Activated CD8-positive, alpha-beta T cell treated with anti-CD3 and anti-CD28 coated beads for 36 hours (primary cell): Measurements from ENCODE around the gene DNAJC4. TPM values are rescaled to one million over a fixed set of nuclear protein-coding genes. Genes with fewer than 3 reads are reported as not detected.
A peak's percentile ranks its signal among the peaks of the same experiment; 100 is the strongest.

Source experiments
- ATAC-seq: fragments of 200-7000 bp; cut with Tn5 transposase; one replicate; pipeline ENCODE4 v1.10.0; 2021; ENCODE audit warnings: mild to moderate bottlenecking, moderate library complexity
- CTCF ChIA-PET: fragments of 350-600 bp; sonication (Branson Sonifier 250); formaldehyde crosslinking; loops from one replicate; lab custom pipeline; 2021; ENCODE audit warnings: antibody characterized with exemption; lab: Charles Lee
- POLR2A ChIA-PET: fragments of 350-600 bp; sonication (Branson Sonifier 250); formaldehyde crosslinking; loops from one replicate; lab custom pipeline; 2021; ENCODE audit warnings: antibody characterized with exemption; lab: Charles Lee
- DNase-seq: peaks from one replicate; pipeline ENCODE4 v3.0.0-alpha.2; 2020
- H3K27ac Mint-ChIP-seq: one replicate; pipeline ENCODE4 v1.8.0; 2021; ENCODE audit warnings: mild to moderate bottlenecking, mixed read lengths
- H3K27me3 Mint-ChIP-seq: one replicate; pipeline ENCODE4 v1.8.0; 2021; ENCODE audit warnings: mixed read lengths
- H3K36me3 Mint-ChIP-seq: one replicate; pipeline ENCODE4 v1.8.0; 2021; ENCODE audit warnings: low read depth, mixed read lengths
- H3K4me1 Mint-ChIP-seq: one replicate; pipeline ENCODE4 v1.8.0; 2021; ENCODE audit warnings: low read depth, mixed read lengths
- H3K4me3 Mint-ChIP-seq: one replicate; pipeline ENCODE4 v1.8.0; 2021; ENCODE audit warnings: mild to moderate bottlenecking, moderate library complexity, mixed read lengths
- H3K9me3 Mint-ChIP-seq: one replicate; pipeline ENCODE4 v1.8.0; 2021; ENCODE audit warnings: mixed read lengths
- intact Hi-C: fragments of 100-400 bp; cut with micrococcal nuclease; formaldehyde crosslinking; loops from one replicate; pipeline ENCODE4 v1.10.0; 2022
- total RNA-seq, 2 experiments: library from RNA; stranded (reverse); gene quantifications; one replicate each; pipeline ENCODE4 v1.2.3, GENCODE V29; 2021
- TF ChIP-seq, protein P1 (sequence below): fragments of 200-600 bp; IDR thresholded peaks from one replicate; pipeline ENCODE4 v1.8.0; 2022; ENCODE audit warnings: antibody characterized with exemption, mild to moderate bottlenecking

The DNAJC4 gene
- total RNA-seq, 2 experiments from 2014 or later: 25.8 to 26.1 TPM

DNA sequence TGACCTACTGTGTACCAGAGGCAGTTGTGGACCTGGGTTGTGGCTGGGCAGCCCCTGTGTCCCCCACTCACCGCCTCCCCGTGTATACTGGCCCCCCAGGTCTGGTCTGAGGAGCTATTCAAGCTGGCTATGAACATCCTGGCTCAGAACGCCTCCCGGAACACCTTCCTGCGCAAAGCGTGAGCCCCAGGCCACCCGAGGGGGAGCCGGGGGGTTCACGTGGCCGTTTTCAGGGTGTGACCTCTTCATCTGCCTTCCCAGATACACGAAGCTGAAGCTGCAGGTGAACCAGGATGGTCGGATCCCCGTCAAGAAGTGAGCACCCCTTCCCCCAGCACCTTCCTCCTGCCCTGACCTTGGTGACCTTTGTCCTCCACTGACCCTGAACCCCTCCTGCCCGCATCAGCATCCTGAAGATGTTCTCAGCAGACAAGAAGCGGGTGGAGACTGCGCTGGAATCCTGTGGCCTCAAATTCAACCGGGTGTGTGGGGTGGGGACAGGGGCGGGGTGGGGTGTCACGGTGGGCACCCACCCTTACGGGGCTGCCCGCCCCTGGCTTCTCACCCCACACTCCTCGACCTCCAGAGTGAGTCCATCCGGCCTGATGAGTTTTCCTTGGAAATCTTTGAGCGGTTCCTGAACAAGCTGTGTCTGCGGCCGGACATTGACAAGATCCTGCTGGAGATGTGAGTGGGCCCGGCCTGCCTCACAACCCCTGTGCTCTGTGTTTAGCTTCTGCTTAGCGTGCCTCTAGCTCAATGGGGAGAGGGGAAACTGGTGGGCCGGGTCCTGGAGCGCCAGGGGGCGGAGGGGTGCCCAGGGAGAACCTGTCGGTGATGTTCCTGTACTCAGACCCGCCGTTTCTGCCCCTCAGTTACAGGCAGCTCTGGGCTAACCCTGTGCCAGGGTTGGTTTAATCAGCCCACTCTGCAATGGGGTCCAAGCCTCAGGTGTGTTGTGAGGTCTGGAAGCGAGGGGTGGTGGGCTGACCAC lies 25.1 kb downstream of the DNAJC4 start:
- ChIA-PET CTCF (interaction anchor here (1.0 to 1.2 kb wide), 2 partner anchors 10 to 49 kb away, joined by 3 read pairs; partner anchors contain the start of gene ESRRA), POLR2A (interaction anchor here (0.7 to 3.1 kb wide), 4 partner anchors 9 to 45 kb away, joined by 3 to 11 read pairs (median 4); partner anchors contain the start of gene PPP1R14B)
- TF ChIP-seq, protein P1, sequence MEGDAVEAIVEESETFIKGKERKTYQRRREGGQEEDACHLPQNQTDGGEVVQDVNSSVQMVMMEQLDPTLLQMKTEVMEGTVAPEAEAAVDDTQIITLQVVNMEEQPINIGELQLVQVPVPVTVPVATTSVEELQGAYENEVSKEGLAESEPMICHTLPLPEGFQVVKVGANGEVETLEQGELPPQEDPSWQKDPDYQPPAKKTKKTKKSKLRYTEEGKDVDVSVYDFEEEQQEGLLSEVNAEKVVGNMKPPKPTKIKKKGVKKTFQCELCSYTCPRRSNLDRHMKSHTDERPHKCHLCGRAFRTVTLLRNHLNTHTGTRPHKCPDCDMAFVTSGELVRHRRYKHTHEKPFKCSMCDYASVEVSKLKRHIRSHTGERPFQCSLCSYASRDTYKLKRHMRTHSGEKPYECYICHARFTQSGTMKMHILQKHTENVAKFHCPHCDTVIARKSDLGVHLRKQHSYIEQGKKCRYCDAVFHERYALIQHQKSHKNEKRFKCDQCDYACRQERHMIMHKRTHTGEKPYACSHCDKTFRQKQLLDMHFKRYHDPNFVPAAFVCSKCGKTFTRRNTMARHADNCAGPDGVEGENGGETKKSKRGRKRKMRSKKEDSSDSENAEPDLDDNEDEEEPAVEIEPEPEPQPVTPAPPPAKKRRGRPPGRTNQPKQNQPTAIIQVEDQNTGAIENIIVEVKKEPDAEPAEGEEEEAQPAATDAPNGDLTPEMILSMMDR: no peak
- H3K4me3 Mint-ChIP-seq: no peak overlapping the region
- no peaks in the 10 kb centered on the region for H3K9me3 Mint-ChIP-seq
- no peak for ATAC-seq
- no peak for DNase-seq
- no peaks in the 10 kb centered on the region for H3K27me3 Mint-ChIP-seq
- H3K36me3 Mint-ChIP-seq: peaks cover 12% of the 10 kb centered on the region
- intact Hi-C loops: no loop called here
- no peak overlapping the region for H3K27ac Mint-ChIP-seq
- H3K4me1 Mint-ChIP-seq: peaks cover 21% of the 10 kb centered on the region

DNA sequence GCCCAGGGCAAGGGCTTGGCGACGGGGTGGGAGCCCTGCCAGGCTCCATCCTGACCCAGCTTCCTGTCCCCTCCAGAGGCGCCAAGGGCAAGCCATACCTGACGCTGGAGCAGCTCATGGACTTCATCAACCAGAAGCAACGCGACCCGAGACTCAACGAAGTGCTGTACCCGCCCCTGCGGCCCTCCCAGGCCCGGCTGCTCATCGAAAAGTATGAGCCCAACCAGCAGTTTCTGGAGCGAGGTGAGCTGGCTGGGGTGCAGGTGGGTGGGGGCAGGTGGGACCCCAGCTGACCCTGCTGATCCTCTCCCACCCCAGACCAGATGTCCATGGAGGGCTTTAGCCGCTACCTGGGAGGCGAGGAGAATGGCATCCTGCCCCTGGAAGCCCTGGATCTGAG lies 26.0 kb downstream of the DNAJC4 start:
- Mint-ChIP-seq H3K36me3 (peaks cover 12% of the 10 kb centered on the region), H3K9me3 (no peaks in the 10 kb centered on the region), H3K4me1 (peaks cover 18% of the 10 kb centered on the region), H3K27ac (no peak overlapping the region), H3K27me3 (no peaks in the 10 kb centered on the region), H3K4me3 (no peak overlapping the region)
- ATAC-seq: no peak
- no peak for DNase-seq
- CTCF ChIA-PET: interaction anchor here (1.0 to 1.2 kb wide), 2 partner anchors 11 to 49 kb away, joined by 3 read pairs; partner anchors contain the start of gene ESRRA
- intact Hi-C loops: no loop called here
- POLR2A ChIA-PET: interaction anchor here (1.1 to 3.1 kb wide), 3 partner anchors 12 to 49 kb away, joined by 3 to 11 read pairs (median 3); partner anchors contain the start of gene FERMT3
- TF ChIP-seq, protein P1: no peak

DNA sequence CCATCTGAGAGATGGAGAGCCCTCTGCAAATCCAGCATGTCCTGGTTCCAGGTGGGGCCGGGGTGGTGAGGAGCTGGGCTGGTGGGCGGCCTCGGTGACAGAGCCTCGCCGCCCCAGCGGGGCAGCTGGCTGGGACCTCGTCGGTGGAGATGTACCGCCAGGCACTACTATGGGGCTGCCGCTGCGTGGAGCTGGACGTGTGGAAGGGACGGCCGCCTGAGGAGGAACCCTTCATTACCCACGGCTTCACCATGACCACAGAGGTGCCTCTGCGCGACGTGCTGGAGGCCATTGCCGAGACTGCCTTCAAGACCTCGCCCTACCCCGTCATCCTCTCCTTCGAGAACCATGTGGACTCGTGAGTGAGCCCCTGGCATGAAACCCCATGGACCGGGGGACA lies 28.0 kb downstream of the DNAJC4 start:
- TF ChIP-seq, protein P1: no peak
- no peaks in the 10 kb centered on the region for H3K27me3 Mint-ChIP-seq
- H3K27ac Mint-ChIP-seq: no peak overlapping the region
- H3K4me3 Mint-ChIP-seq: no peak overlapping the region
- POLR2A ChIA-PET: interaction anchor here (1.7 to 2.7 kb wide), 2 partner anchors 10 to 13 kb away, joined by 6 to 14 read pairs; no protein-coding TSS in a partner anchor
- DNase-seq (no peak), ATAC-seq (no peak)
- intact Hi-C loops: no loop called here
- no peaks in the 10 kb centered on the region for H3K9me3 Mint-ChIP-seq
- CTCF ChIA-PET: interaction anchor here (1.6 kb wide), 1 partner anchor 26 kb away, joined by 3 read pairs; the partner anchor contains the start of gene BAD
- peaks cover 12% of the 10 kb centered on the region for H3K4me1 Mint-ChIP-seq
- peaks cover 14% of the 10 kb centered on the region for H3K36me3 Mint-ChIP-seq

DNA sequence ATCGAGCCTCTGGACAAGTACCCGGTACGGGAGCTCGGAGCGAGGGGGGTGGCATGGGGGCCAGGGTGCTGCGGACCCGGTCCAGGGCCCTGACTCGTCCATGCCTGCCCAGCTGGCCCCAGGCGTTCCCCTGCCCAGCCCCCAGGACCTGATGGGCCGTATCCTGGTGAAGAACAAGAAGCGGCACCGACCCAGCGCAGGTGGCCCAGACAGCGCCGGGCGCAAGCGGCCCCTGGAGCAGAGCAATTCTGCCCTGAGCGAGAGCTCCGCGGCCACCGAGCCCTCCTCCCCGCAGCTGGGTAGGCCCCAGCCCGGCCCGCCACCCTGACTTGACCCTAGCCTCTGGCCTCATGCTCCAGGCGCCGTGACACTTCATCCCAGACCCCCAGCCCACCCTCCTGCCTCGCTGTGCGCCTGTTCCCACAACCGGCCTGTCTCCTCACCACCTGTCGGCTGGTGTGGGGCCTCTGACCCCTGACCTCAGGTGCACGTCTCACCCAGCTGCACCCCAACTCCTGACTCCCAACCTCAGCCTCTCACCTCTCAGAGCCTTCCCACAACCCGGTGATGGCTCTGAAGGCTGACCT lies 28.7 kb downstream of the DNAJC4 start:
- TF ChIP-seq, protein P1: no peak
- H3K9me3 Mint-ChIP-seq: no peaks in the 10 kb centered on the region
- H3K27me3 Mint-ChIP-seq: no peaks in the 10 kb centered on the region
- ChIA-PET POLR2A (interaction anchor here (0.6 to 2.7 kb wide), 3 partner anchors 9 to 73 kb away, joined by 4 to 14 read pairs (median 6); partner anchors contain the start of gene STIP1), CTCF (interaction anchor here (1.6 kb wide), 1 partner anchor 25 kb away, joined by 3 read pairs; the partner anchor contains the start of gene BAD)
- ATAC-seq: peak; percentile 11
- no peak for DNase-seq
- H3K36me3 Mint-ChIP-seq: peaks cover 14% of the 10 kb centered on the region
- no peak overlapping the region for H3K27ac Mint-ChIP-seq
- intact Hi-C loops: no loop called here
- no peak overlapping the region for H3K4me3 Mint-ChIP-seq
- H3K4me1 Mint-ChIP-seq: peaks cover 12% of the 10 kb centered on the region
